Activated CD8-positive, alpha-beta T cell treated with anti-CD3 and anti-CD28 coated beads for 36 hours (primary cell): ENCODE measurements around the gene CHD1. TPM values are rescaled to one million over a fixed set of nuclear protein-coding genes. Genes with fewer than 3 reads are reported as not detected.

ENCODE experiments used
- ATAC-seq: fragments of 200-7000 bp; cut with Tn5 transposase; one replicate; pipeline ENCODE4 v1.10.0; 2021; ENCODE audit warnings: mild to moderate bottlenecking, moderate library complexity
- CTCF ChIA-PET: fragments of 350-600 bp; sonication (Branson Sonifier 250); formaldehyde crosslinking; loops from one replicate; lab custom pipeline; 2021; ENCODE audit warnings: antibody characterized with exemption; lab: Charles Lee
- POLR2A ChIA-PET: fragments of 350-600 bp; sonication (Branson Sonifier 250); formaldehyde crosslinking; loops from one replicate; lab custom pipeline; 2021; ENCODE audit warnings: antibody characterized with exemption; lab: Charles Lee
- DNase-seq: peaks from one replicate; pipeline ENCODE4 v3.0.0-alpha.2; 2020
- H3K27ac Mint-ChIP-seq: one replicate; pipeline ENCODE4 v1.8.0; 2021; ENCODE audit warnings: mild to moderate bottlenecking, mixed read lengths
- H3K27me3 Mint-ChIP-seq: one replicate; pipeline ENCODE4 v1.8.0; 2021; ENCODE audit warnings: mixed read lengths
- H3K36me3 Mint-ChIP-seq: one replicate; pipeline ENCODE4 v1.8.0; 2021; ENCODE audit warnings: low read depth, mixed read lengths
- H3K4me1 Mint-ChIP-seq: one replicate; pipeline ENCODE4 v1.8.0; 2021; ENCODE audit warnings: low read depth, mixed read lengths
- H3K4me3 Mint-ChIP-seq: one replicate; pipeline ENCODE4 v1.8.0; 2021; ENCODE audit warnings: mild to moderate bottlenecking, moderate library complexity, mixed read lengths
- H3K9me3 Mint-ChIP-seq: one replicate; pipeline ENCODE4 v1.8.0; 2021; ENCODE audit warnings: mixed read lengths
- intact Hi-C: fragments of 100-400 bp; cut with micrococcal nuclease; formaldehyde crosslinking; loops from one replicate; pipeline ENCODE4 v1.10.0; 2022
- total RNA-seq, 2 experiments: library from RNA; stranded (reverse); gene quantifications; one replicate each; pipeline ENCODE4 v1.2.3, GENCODE V29; 2021
- TF ChIP-seq, protein P1 (sequence below): fragments of 200-600 bp; IDR thresholded peaks from one replicate; pipeline ENCODE4 v1.8.0; 2022; ENCODE audit warnings: antibody characterized with exemption, mild to moderate bottlenecking

The CHD1 gene
- total RNA-seq, 2 experiments from 2014 or later = 52.0 to 52.8 TPM

DNA sequence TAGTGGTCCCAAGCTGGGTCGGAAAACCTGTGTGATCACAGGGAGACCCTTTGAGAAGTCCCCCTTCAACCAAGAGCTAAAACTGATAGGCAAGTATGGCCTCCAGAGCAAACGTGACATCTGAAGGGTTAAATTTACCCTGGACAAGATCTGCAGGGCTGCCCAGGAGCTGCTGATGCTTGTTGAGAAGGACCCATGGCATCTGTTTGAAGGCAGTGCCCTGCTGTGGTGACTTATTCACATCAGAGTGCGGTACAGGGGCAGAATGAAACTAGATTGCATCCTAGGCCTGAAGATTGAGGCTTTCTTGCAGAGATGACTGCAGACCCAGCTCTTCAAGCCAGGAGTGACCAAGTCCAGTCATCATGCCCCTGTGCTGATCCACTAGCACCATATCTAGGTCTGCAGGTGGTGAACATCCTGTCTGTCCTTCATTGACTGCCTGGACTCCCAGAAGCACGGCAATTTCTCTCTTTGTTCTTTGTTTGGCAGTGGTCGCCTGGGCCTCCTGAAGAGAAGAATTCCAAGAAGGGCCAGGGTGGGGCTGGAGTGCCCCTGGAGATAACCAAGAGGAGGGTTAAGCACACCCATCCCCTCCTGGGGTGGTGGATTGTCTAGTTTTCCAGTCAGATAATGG lies 25.7 kb upstream of the CHD1 start:
- Mint-ChIP-seq H3K27me3 (no peaks in the 10 kb centered on the region), H3K4me1 (no peaks in the 10 kb centered on the region), H3K4me3 (no peak overlapping the region), H3K27ac (no peak overlapping the region), H3K36me3 (no peaks in the 10 kb centered on the region), H3K9me3 (no peaks in the 10 kb centered on the region)
- ATAC-seq = no peak
- ChIA-PET CTCF (no interaction called here), POLR2A (interaction anchor here (0.8 kb wide), 1 partner anchor 14 kb away, joined by 3 read pairs; no protein-coding TSS in a partner anchor)
- TF ChIP-seq, protein P1, sequence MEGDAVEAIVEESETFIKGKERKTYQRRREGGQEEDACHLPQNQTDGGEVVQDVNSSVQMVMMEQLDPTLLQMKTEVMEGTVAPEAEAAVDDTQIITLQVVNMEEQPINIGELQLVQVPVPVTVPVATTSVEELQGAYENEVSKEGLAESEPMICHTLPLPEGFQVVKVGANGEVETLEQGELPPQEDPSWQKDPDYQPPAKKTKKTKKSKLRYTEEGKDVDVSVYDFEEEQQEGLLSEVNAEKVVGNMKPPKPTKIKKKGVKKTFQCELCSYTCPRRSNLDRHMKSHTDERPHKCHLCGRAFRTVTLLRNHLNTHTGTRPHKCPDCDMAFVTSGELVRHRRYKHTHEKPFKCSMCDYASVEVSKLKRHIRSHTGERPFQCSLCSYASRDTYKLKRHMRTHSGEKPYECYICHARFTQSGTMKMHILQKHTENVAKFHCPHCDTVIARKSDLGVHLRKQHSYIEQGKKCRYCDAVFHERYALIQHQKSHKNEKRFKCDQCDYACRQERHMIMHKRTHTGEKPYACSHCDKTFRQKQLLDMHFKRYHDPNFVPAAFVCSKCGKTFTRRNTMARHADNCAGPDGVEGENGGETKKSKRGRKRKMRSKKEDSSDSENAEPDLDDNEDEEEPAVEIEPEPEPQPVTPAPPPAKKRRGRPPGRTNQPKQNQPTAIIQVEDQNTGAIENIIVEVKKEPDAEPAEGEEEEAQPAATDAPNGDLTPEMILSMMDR = no peak
- intact Hi-C loops = no loop called here
- DNase-seq = no peak

DNA sequence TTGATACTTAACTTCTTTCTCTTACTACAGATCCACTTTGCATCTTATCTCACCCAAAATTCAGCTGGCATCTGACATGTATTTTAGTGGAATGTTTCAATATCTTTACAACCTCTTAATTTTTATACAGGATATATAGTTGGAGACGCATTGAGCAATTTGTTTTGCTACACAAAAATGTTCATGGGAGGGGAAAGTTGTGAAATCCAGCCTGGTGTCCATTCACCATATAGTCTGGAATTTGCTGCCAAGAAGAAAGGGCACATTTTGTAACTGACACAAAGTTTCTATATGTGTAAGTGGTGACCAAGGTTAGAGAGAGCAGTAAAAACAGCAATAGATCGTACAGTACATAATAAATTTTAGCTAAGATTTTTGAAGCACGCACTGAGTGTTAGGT lies 14.0 kb upstream of the CHD1 start:
- POLR2A ChIA-PET = no interaction called here

DNA sequence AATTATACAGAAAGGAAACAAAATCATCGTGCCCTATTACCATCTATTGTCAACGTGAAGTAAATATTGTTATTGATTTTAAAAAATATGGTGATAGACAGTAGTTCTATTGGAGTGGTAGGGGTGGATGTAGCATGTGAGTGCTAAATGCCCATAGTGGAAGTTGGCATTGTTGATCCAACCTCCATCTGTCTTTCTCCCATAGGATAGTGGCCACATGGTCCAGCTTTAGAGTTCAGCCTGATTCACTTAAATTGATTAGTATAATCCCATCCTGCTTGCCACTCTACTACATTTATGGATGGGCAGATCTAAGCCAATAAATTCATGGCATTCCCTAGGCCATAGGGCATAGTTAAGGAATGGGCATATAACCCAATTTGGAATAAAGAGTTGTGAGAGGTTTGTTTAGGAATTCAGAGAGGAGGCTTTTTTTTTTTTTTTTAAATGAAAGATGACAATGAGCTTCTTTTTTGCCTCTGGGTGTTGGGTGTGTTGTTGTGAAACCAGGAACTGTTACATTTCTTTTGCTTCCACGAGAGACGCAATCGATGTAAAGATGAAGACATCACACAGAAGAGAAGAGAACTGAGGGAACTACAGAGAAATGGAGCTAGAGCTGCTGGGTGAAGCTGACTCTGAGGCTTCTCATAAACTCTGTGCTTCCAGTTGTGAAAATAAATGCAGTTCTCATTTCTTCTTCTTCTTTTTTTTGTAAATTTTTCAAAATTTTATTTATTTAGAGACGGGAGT lies 12.5 kb upstream of the CHD1 start:
- ChIA-PET CTCF (interaction anchor here (1.1 to 1.6 kb wide), 3 partner anchors 8 to 120 kb away, joined by 3 to 9 read pairs (median 4); no protein-coding TSS in a partner anchor), POLR2A (interaction anchor here (1.3 to 2.5 kb wide), 3 partner anchors 12 to 96 kb away, joined by 4 to 8 read pairs (median 4); partner anchors contain the start of gene CHD1)
- no peaks in the 10 kb centered on the region for H3K9me3 Mint-ChIP-seq
- no peak overlapping the region for H3K4me3 Mint-ChIP-seq
- no peaks in the 10 kb centered on the region for H3K27me3 Mint-ChIP-seq
- no peaks in the 10 kb centered on the region for H3K36me3 Mint-ChIP-seq
- ATAC-seq = no peak
- TF ChIP-seq, protein P1 = no peak
- intact Hi-C loops = no loop called here
- H3K27ac Mint-ChIP-seq = no peak overlapping the region
- peaks cover 45% of the 10 kb centered on the region for H3K4me1 Mint-ChIP-seq
- DNase-seq = no peak

More for the DNA sequence above, 14.0 kb upstream of the CHD1 start:
- peaks cover 35% of the 10 kb centered on the region for H3K4me1 Mint-ChIP-seq
- H3K4me3 Mint-ChIP-seq = no peak overlapping the region
- ATAC-seq (no peak), DNase-seq (no peak)
- TF ChIP-seq, protein P1 = no peak
- H3K36me3 Mint-ChIP-seq = no peaks in the 10 kb centered on the region
- no peaks in the 10 kb centered on the region for H3K27me3 Mint-ChIP-seq
- intact Hi-C loops = no loop called here
- H3K9me3 Mint-ChIP-seq = no peaks in the 10 kb centered on the region
- H3K27ac Mint-ChIP-seq = no peak overlapping the region
- CTCF ChIA-PET = no interaction called here

DNA sequence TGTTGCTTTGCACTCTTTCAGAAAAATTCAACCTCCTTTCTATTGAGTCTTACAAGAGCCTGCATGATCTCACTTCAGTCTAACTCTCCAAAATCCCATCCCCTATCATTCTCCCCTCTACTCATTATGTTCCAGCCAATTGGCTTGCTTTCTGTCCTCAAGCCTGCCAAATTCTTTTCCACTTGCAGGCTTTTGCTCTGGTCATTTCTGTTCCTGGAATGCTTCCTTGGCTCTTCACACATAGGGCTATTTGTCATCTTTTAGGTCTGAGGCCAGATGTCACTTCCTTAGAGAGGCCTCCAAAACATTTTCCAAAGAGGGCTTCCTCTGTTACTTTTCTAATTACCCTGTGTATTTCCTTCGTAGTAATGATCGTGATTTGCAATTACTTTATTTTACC lies 11.8 kb upstream of the CHD1 start:
- intact Hi-C loops = no loop called here
- Mint-ChIP-seq H3K4me1 (peaks cover 44% of the 10 kb centered on the region), H3K27me3 (no peaks in the 10 kb centered on the region), H3K27ac (no peak overlapping the region), H3K4me3 (no peak overlapping the region), H3K36me3 (no peaks in the 10 kb centered on the region), H3K9me3 (no peaks in the 10 kb centered on the region)
- TF ChIP-seq, protein P1 = no peak
- ChIA-PET CTCF (no interaction called here), POLR2A (interaction anchor here (0.7 to 2.5 kb wide), 4 partner anchors 11 to 97 kb away, joined by 3 to 8 read pairs (median 4); partner anchors contain the start of gene CHD1)
- no peak for ATAC-seq
- DNase-seq = no peak

DNA sequence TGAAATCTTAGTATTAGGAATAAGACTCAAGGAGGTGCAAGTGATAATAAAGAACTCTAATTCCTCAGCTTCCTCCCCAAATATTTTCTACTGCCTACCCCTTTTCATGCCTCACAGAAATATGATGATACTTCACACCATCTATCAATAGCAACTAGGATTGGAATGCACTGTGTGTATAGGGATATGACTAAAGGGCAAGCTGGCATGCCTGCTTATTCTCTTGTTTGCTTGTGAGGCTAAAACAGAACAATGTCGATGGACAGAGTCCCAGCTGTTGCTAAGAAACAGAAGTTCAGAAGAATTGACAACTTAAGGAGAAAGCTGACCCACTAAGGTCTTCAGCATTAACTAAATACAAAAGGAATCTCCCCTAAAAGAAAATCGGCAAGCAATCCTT lies 9.7 kb upstream of the CHD1 start:
- CTCF ChIA-PET = interaction anchor here (1.2 to 4.0 kb wide), 2 partner anchors 67 to 122 kb away, joined by 4 to 14 read pairs; no protein-coding TSS in a partner anchor
- H3K9me3 Mint-ChIP-seq = no peaks in the 10 kb centered on the region
- TF ChIP-seq, protein P1 = no peak
- POLR2A ChIA-PET = no interaction called here
- ATAC-seq = no peak
- no peak for DNase-seq
- peaks cover 4% of the 10 kb centered on the region for H3K36me3 Mint-ChIP-seq
- no peak overlapping the region for H3K4me3 Mint-ChIP-seq
- intact Hi-C loops = no loop called here
- peak overlapping the region; percentile 37 for H3K27ac Mint-ChIP-seq
- H3K27me3 Mint-ChIP-seq = no peaks in the 10 kb centered on the region
- peaks cover 63% of the 10 kb centered on the region for H3K4me1 Mint-ChIP-seq
